ENCODE results near the gene HP. TPM values are rescaled to one million over a fixed set of nuclear protein-coding genes. Genes with fewer than 3 reads are reported as not detected.
"Not testable (repeated sequence)": the region's sequence is repeated elsewhere in the genome, so short reads cannot be mapped to it uniquely, and the experiment has no call there.

The HP gene, protein sequence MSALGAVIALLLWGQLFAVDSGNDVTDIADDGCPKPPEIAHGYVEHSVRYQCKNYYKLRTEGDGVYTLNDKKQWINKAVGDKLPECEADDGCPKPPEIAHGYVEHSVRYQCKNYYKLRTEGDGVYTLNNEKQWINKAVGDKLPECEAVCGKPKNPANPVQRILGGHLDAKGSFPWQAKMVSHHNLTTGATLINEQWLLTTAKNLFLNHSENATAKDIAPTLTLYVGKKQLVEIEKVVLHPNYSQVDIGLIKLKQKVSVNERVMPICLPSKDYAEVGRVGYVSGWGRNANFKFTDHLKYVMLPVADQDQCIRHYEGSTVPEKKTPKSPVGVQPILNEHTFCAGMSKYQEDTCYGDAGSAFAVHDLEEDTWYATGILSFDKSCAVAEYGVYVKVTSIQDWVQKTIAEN
- not detected in 2 replicates for total RNA-seq

DNA sequence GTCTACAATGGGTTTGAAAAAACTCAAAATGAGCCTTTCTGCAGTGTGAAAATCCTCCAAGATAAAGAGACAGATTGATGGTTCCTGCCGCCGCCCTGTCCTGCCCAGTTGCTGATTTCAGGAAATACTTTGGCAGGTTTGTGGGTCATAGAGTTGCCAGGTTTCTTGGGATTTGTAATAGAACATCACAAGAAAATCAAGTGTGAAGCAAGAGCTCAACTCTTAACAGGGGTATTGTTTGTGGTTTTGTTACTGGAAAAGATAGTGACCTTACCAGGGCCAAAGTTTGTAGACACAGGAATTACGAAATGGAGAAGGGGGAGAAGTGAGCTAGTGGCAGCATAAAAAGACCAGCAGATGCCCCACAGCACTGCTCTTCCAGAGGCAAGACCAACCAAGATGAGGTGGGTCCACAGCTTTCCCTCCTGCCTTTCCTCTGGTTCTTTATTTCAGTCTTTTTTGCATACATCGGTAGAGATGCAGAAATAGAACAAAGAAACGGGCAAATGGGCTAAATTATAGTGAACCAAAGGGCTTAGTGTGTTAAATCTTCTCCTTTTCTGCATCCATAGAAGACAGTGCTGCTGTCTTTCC, at the start of gene HP:
Gene HP, plus strand, starts transcription at position 252 of the 594 bp plus-strand sequence. Its CDS starts 148 bp downstream, at position 400.
- intact Hi-C loops (cut with micrococcal nuclease): not testable (repeated sequence)

DNA sequence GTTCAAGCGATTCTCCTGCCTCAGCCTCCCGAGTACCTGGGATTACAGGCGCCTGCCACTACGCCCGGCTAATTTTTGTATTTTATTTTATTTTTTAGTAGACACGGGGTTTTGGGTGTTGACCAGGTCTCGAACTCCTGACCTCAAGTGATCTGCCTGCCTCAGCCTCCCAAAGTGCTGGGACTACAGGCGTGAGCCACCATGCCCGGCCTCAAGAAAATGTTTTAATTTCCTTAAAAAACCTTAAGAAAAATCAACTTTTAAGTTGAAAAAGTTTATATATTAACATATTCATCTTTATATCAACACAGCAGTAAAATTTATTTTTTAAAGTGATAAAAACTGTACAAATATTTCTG, 46.3 kb upstream of the HP start:
- intact Hi-C loops (cut with micrococcal nuclease): loop anchor here (1.0 kb wide), 11 partner anchors 47 to 719 kb away; partner anchors contain the start of genes ATXN1L, CMTR2, DHX38 and IST1

DNA sequence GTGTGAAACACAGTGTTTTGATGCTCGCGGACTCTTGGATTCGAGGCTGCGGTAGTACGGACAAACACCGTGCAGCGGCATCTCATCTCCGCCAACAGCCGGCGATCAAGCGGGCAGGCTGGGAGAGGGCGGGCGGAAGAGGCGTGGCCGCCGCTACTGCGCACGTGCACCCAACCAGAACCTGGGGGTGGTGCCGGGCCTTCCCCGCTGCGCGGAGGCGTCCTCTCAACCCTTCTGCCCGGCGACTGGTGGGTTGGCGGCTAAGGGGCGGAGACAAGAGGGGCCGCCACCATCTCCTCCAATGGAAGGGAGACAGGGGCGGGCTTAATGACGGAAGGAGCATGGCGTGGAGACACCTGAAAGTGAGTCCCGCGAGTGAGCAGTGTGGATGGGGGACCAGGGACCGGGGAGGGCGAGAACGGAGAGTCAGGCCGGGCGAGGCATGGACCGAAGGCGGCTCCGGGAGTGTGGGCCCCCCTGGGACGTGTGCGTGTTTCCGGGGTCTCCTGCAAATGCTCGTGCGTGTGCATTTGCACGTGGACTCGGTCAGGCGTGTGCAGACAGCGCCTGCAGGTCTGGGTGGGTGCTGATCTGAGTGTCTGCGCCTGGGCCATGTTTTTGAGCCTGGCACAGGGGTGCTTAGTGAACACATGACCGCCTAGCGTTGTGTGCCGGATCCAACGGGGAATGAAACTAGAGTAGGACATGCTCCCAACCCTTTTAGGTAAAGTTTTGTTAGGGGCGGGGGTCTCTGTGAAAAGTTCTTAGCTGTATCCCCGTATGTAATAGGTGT, 45.7 kb upstream of the HP start, which contains the start of gene DHODH:
Gene DHODH, plus strand, starts transcription at position 321 of the 793 bp plus-strand sequence. Its CDS starts 21 bp downstream, at position 342.
- intact Hi-C loops (cut with micrococcal nuclease): loop anchor here (1.0 kb wide), 11 partner anchors 47 to 719 kb away; partner anchors contain the start of genes ATXN1L, CMTR2, DHX38 and IST1

DNA sequence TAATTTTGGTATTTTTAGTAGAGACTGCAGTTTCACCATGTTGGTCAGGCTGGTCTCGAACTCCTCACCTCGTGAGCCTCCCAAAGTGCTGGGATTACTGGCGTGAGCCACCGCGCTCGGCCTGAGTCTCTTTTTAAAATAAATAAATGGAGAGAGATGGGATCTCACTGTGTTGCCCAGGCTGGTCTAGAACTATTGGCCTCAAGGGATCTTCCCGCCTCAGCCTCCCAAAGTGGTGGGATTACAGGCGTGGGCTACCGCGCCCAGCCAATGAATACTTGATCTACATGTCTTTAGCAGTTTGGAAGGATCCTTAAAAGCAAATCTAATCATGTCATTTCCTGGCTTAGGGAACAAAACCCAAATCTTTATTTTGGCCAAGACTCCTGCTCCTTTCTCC, 44.5 kb upstream of the HP start:
- intact Hi-C loops (cut with micrococcal nuclease): no loop called here

DNA sequence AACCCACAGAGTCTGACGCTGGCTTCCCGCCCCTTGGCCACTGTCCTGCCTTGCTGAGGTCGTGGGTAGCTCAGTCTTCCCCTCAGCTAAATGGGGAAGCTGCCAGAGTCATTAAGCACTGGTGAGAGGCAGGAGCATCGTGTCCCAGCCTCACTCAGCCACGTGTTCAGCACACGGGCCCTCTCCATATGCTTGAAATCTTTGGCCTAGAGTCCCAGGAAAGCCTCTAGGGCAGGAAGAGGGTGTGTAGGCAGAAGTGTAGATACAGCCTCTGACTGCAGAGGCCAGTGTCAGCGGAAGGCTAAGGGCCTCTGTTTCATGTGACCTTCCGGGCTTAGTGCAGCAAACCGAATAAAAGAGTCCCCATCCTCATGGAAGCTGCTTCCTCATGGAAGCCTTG, 41.7 kb upstream of the HP start:
- intact Hi-C loops (cut with micrococcal nuclease): no loop called here

DNA sequence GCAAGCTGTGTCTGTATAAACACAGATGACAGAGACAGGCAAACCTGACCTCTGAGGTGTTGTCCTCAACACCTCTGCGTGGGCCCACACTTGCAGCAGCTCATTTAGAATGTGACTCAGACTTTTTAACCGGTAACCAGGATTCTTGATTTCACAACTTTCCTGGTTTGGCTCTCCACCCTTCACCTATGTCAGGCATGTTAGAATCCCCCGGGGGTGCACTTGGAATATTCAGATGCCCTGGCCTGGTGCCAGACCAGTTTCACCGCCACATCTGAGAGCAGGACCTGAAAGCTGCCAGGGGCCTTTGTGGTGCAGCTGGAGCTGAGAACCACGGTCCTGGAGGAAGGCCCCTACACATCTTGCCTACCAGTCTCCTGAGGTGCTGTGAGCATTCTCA, 40.9 kb upstream of the HP start:
- intact Hi-C loops (cut with micrococcal nuclease): no loop called here

DNA sequence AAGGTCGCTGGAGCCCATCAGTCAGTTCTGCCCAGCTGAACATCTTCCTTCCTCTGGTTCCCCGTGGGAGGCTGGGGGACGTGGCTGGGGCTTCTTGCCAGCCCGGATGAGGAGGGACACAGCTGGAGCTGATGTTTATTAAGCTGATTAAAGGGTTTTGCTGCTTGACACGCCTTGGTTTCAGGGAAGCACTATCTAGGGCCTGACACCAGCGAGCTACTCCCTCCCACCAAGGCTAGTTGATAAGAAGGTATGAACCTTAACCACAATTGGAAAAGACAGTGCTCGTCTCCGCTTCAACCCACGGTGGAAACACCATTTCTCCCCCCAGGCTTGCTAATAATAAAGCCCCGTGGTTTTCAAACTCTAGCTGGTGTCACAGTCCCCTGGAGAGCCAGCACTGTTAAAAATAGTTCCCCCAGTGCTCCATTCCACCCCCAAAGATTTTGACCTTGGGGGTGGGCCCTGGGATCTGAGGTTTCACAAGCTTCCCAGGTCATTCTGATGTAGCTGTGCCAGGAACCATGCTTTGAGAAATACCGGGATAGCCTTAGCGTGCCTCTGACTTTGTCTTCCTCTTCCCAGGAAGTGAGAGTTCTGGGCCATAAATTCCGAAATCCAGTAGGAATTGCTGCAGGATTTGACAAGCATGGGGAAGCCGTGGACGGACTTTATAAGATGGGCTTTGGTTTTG, 40.3 kb upstream of the HP start:
- intact Hi-C loops (cut with micrococcal nuclease): no loop called here

DNA sequence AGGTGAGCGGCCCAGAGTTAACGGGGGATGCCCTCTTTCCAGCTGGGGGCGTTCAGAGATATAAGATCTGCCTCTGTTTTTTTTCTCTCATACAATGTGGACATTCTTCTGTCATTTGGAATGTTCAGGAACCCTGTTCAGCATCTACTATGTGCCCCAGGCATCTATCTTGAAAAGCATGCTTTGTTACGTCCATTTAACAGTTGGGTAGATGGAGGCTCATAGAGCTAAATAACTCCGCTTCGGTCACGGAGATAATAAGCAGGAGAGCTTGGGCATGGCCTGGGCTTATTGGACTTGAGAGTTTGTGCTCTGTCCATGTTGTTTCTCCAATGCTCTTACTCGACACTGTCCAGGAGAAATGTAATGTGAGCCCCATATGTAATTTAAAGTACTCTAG, 39.6 kb upstream of the HP start:
- intact Hi-C loops (cut with micrococcal nuclease): no loop called here

DNA sequence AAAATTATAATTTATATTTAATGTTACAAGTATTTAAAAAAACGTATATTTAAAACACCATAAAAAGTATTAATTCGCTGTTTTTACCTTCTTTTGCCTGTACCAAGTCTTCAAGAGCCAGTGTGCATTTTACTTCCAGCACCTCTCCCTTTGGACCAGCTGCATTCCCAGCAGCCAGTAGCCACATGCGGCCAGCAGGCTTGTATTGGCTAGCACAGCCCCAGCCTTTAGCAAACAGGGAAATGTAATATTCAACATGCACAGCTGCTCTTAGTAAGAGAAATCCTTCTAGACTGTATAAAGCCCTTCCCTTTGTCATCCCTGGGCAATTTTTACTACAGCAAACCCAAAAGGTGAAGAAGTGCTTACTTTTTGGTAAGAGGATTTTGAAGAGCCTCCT, 39.2 kb upstream of the HP start:
- intact Hi-C loops (cut with micrococcal nuclease): no loop called here

DNA sequence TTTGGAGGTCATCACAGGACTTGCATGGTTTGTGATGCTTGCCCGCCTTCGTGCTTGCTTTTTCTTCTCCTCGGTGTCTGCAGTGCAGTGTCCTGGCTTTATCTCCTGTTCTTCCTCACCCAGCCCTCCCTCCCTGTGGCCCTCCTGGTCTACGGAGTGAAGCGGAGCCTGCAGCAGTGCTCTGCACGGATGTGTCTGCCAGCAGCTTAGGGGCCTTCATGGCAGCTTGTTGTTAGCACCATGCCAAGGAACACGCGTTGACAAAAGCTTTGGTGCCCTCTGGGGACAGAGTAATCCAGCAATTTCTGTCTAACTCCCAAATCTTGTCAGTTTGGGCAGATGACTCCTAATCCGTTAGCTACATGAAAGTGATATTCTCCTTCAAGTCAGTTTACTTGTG, 35.8 kb upstream of the HP start:
- intact Hi-C loops (cut with micrococcal nuclease): no loop called here

DNA sequence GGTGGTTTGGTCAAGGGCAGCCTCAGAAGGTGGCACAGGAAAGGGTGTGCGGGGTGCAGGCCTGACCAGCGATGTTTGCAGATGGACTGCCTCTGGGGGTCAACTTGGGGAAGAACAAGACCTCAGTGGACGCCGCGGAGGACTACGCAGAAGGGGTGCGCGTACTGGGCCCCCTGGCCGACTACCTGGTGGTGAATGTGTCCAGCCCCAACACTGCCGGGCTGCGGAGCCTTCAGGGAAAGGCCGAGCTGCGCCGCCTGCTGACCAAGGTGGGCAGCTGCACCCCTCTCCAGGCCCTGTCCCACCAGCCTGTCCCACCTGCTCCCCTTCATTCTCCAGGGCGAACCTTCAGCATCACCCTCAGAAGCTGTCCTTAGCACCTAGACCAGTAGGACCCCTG, 33.3 kb upstream of the HP start:
- intact Hi-C loops (cut with micrococcal nuclease): no loop called here

DNA sequence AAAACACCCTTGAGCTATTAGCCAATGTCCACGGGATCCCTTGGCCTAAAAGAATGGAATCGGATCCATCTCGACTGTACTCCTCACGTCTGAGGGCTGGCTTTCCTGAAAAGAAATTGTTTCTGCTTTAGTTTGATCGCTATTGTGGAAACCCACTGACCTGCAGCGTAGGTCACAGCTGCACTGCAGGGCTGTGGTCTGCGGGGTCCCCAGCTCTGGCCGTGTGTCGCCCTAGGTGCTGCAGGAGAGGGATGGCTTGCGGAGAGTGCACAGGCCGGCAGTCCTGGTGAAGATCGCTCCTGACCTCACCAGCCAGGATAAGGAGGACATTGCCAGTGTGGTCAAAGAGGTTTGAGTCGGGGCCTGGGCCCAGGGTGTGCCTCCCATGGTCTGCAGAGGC, 32.2 kb upstream of the HP start:
- intact Hi-C loops (cut with micrococcal nuclease): no loop called here

DNA sequence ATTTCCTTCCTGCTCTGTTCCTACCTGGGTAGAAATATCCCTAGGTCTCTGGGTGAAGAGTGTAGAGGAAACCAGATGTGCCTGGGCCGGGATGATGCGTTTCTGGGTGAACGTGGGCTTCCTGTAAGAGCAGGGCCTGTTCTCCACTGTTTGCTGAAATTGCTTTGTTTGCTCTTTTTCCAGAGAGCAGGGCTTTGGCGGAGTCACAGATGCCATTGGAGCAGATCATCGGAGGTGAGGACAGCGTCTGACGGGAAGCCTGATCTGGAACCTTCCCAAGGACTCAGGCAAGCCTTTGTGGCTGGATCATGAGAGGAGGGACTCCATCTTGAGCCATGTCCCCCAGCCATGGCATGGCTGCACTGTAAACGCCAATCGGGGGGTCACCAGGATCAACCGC, 30.3 kb upstream of the HP start:
- intact Hi-C loops (cut with micrococcal nuclease): no loop called here

DNA sequence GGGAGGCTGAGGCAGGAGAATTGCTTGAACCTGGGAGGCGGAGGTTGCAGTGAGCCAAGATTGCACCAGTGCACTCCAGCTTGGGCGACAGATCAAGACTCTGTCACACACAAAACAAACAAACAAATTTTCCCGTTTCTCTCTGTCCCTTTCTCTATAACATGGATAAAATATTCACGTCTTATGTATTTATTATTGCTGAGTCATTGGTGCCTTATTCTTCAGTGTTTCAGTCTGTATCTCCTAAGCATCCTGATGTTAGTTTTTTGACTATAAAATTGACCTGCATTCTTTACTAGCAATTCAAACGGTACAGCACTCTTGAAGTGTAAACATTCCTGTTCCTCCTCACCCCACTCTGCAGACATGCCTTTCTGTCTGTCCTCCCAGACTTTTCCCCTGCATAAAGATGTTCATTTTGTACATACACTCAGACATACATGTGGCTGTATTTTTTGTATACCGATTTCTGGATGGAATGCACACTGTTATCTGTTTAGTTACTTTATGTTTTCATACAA, 29.4 kb upstream of the HP start:
- intact Hi-C loops (cut with micrococcal nuclease): no loop called here

DNA sequence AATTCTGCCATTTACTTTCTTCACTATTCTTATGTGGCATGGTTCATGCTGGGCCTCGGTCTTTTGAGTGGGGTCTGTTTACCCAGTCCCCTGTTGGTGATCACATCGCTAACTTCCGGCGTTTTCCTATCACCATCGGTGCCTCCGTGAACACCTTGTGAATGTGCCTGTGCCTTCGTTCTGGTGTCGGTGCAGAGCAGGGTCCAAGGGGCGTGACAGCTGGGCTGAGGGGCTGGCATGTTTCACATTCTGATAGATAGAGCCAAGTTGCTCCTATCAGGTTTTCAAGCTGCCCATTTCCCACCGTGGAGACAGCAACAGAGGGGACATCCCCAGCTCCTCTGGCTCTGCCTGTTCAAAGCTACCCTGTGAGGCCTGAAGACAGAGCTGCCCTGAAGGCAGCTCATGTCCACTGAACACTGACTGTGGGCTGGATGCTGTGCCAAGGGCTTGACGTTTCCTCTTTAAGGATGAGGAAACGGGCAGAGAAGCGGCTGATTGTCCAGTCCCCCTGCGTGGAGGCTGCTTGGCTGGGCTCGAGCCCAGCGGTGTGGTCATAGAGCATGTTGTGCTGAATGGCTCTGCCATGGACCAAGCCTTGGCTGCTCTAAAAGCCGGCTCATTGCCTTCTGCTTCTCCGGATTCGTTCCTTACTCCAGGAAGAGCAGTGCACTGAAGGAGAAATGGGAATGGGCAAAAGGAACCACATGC, 28.7 kb upstream of the HP start:
- intact Hi-C loops (cut with micrococcal nuclease): no loop called here

DNA sequence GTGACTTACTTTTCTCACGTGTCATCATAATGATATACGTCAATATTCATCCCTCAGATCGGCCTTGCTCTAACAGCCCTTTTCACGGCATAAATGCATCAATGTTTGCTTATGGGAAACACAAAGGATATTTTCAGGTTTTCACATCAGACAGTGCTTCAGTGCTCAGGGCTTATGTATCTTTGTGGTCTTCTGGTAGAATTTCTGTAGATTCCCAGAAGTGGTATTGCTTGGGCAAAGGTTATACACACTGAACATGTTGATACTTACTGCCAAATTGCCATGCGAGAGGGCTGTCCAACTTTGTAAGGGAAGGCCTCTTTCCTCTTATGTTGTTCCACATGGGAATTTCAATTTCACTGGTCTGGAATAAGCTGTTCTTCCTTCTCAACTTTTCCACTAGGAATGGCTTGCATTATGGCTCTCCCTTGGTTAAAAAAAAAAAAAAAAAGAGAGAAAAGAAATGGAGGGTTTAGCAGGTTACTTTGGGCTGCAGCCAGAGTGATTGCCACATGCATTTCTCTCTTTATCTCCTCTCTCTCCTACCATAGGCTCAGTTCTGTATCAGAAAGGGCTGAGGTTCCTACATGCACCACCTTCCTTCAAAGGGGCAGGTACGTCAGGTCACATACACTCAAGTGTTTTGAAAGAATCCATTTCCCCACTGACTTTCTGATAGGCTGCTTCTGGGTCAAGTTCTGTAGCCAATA, 26.5 kb upstream of the HP start:
- intact Hi-C loops (cut with micrococcal nuclease): no loop called here

DNA sequence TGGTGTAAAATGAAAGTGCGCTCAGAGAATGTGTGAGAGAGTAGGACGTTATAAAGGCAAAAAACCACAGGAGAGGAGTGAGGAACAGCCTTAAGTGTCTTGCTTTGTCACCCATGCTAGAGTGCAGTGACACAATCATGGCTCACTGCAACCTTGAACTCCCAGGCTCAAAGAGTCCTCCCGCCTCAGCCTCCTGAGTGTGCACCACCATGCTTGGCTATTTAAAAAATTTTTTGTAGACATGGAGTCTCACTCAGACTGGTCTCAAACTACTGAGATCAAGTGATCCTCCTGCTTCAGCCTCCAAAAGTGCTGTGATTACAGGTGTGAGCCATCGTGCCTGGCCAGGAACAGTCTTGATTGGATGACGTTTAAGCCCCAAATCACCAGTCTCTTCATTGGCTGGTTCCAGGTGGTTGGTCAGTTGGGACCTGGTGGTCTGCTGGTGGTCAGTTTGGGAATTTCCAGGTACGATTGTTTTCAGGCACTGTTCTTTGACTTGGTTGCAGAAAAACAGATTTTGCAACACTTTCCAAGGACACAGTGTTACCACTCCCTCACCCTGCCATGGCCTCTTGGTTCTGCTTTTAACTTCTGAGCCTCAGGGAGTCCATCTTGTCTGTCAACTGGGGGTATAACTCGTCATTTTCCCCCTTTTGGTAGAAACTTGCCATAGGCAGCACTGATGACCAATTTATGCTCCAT, 24.6 kb upstream of the HP start:
- intact Hi-C loops (cut with micrococcal nuclease): no loop called here

DNA sequence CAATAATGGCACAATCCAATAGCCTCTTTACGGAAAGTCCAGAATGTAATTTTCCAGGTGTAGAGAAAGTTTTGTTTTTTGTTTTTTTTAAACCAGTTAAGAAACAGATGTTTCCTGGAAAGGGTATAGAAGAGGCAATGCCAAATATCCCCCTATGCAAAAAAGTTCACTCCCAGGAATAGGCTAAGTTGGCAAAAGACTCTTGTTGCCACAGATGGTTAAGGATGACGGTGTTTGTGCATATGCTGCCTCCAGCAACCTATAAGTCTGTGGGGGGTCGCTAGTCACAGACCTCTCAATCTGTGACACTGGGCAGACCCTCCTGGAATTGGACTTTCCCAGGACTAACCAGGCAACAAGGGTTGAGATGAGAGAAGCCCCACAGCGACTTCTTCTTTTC, 20.9 kb upstream of the HP start:
- intact Hi-C loops (cut with micrococcal nuclease): no loop called here

DNA sequence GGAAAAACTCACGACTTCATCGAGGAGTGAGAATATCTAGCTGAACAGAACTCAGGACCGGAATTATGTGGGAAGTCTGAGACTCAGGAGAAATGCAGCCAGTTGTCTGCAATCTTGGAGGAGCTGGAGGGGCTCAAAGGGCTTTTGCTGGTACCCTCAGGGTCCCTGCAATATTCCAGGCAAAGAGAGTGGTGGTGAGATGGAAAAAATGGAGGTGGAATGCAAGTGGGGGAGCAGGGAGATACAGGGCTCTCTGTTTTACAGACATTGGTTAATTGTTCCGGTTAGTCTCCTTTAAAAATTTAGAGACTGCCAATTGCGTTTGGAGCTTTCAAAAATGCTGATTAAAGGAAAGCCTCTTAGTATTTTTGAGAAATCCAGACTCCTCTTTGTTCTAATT, 18.2 kb upstream of the HP start:
- intact Hi-C loops (cut with micrococcal nuclease): no loop called here
